ENCODE results near the gene JUN. TPM values are rescaled to one million over a fixed set of nuclear protein-coding genes. Genes with fewer than 3 reads are reported as not detected.

JUN gene
- total and polyA plus RNA-seq, 2 donors from 2014 or later, result 41.8 to 109 TPM

DNA sequence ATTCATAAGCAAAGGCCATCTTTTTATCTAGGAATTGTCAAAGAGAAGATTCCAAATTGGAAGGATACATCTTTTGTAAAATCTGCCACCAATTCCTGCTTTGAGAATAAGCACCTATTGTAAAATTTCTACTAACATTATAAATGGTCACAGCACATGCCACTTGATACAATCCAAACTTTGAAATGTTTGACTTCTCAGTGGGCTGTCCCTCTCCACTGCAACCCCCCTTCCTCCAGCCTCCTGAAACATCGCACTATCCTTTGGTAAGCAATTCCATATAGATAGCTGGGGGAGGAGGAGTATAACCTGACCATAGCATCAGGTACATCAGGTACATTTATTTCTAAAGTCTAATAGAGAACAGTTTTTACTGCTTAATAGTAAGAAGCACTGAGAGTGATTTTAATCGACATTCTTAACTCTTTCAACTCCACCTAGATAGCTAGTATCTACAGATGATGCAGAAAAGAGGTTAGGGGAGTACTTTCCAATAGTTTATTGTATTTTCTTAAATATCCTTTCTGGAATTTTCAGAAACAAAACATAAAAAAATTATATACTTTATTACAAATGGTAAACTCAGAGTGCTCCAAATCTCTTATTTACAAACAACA lies 2.9 kb downstream of the JUN start:
- FAIRE-seq, result no peak
- Histone ChIP-seq H3K27me3 (ENCODE audit: control insufficient read depth, insufficient read depth, low read length) (no peaks in the 10 kb centered on the region), H3K36me3 (ENCODE audit: control insufficient read depth in 2 of 3, insufficient read depth in 3 of 3, low read length in 3 of 3) (peaks cover 0 to 5% (median 0%) of the 10 kb centered on the region in 3 donors), H3K9me3 (ENCODE audit: control insufficient read depth in 2 of 3, insufficient read depth in 1 of 3, low read length in 3 of 3) (no peaks in the 10 kb centered on the region), H3K4me3 (ENCODE audit: low read length in 3 of 3) (peak overlapping the region; percentile 69 to 95 (median 93)), H3K27ac (ENCODE audit: low read depth in 2 of 2, low read length in 2 of 2) (peak overlapping the region in 1 of 2 donors; percentile 23), H3K9ac (ENCODE audit: low read length in 3 of 3) (peak overlapping the region; percentile 93 to 99 (median 97)), H3K4me1 (ENCODE audit: control insufficient read depth in 2 of 3, insufficient read depth in 2 of 3, low read depth in 1 of 3, low read length in 3 of 3) (peaks cover 0 to 7% (median 7%) of the 10 kb centered on the region in 3 donors)
- TF ChIP-seq, protein P1, sequence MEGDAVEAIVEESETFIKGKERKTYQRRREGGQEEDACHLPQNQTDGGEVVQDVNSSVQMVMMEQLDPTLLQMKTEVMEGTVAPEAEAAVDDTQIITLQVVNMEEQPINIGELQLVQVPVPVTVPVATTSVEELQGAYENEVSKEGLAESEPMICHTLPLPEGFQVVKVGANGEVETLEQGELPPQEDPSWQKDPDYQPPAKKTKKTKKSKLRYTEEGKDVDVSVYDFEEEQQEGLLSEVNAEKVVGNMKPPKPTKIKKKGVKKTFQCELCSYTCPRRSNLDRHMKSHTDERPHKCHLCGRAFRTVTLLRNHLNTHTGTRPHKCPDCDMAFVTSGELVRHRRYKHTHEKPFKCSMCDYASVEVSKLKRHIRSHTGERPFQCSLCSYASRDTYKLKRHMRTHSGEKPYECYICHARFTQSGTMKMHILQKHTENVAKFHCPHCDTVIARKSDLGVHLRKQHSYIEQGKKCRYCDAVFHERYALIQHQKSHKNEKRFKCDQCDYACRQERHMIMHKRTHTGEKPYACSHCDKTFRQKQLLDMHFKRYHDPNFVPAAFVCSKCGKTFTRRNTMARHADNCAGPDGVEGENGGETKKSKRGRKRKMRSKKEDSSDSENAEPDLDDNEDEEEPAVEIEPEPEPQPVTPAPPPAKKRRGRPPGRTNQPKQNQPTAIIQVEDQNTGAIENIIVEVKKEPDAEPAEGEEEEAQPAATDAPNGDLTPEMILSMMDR (IDR thresholded peaks at IDR 0.05; ENCODE audit: borderline replicate concordance, extremely low read depth, insufficient read depth), result no peak
- peak in 3 of 5 donors; percentile 25 to 66 (median 63) for DNase-seq
- intact Hi-C loops (cut with DNase I), result no loop called here

DNA sequence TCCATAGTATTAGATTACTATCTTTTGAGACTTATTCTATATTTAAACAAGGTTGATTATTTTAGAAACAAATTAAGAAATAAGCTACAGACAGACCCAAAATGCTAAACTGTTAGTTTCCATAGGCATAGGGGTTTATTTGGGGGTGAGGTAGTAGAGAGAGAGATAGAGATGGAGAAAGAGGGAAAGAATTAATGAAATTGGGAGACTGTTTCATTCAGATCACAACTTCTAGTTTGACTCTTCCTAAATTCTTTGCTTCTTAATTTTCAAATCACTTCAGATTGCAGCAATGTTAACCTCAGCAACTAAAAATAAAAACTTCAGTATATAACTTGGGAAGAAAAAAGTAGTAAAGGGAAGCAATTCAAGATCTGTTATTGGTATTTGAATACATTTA lies 3.4 kb downstream of the JUN start:
- peak overlapping the region in 1 of 2 donors; percentile 26 for H3K27ac ChIP-seq (ENCODE audit: low read depth in 2 of 2, low read length in 2 of 2)
- H3K9ac ChIP-seq (ENCODE audit: low read length in 3 of 3), result peak overlapping the region; percentile 0 to 99 (median 22)
- peaks cover 0 to 4% (median 3%) of the 10 kb centered on the region in 3 donors for H3K4me1 ChIP-seq (ENCODE audit: control insufficient read depth in 2 of 3, insufficient read depth in 2 of 3, low read depth in 1 of 3, low read length in 3 of 3)
- H3K27me3 ChIP-seq (ENCODE audit: control insufficient read depth, insufficient read depth, low read length), result no peaks in the 10 kb centered on the region
- FAIRE-seq, result no peak
- peak in 1 of 5 donors; percentile 40 for DNase-seq
- peak overlapping the region; percentile 69 to 95 (median 93) for H3K4me3 ChIP-seq (ENCODE audit: low read length in 3 of 3)
- H3K9me3 ChIP-seq (ENCODE audit: control insufficient read depth in 2 of 3, insufficient read depth in 1 of 3, low read length in 3 of 3), result no peaks in the 10 kb centered on the region
- H3K36me3 ChIP-seq (ENCODE audit: control insufficient read depth in 2 of 3, insufficient read depth in 3 of 3, low read length in 3 of 3), result peaks cover 0 to 5% (median 0%) of the 10 kb centered on the region in 3 donors
- intact Hi-C loops (cut with DNase I), result no loop called here
- TF ChIP-seq, protein P1 (IDR thresholded peaks at IDR 0.05; ENCODE audit: borderline replicate concordance, extremely low read depth, insufficient read depth), result no peak

DNA sequence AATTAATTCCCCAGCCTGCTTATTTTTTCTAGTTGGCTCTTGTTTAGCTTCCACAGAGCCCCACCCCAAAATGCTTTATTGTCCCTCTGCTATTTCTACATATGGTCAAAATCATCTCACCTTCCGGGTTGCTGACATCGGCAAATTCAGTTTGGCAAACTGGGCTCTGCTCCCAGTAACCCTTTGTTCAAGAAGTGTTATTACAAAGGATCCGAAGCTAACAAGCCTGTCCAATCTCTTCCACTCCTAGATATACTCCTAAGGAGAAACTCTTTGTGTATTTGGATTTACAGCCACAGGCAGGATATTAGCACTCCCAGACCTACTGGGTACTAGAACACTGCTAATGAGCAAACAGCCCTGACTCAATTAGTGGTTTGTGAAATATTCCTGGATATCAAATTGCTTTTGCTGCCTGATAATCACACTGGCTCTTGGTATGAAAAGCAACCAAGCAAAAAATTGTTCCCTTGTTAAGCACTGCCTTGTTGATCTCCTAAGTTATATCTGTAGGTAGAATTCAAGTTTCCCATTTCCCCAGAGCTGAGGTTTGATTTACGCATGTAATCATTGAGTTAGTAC lies 4.0 kb downstream of the JUN start:
- peak in 4 of 5 donors; percentile 45 to 86 (median 71) for DNase-seq
- intact Hi-C loops (cut with DNase I), result no loop called here
- Histone ChIP-seq H3K9me3 (ENCODE audit: control insufficient read depth in 2 of 3, insufficient read depth in 1 of 3, low read length in 3 of 3) (no peaks in the 10 kb centered on the region), H3K36me3 (ENCODE audit: control insufficient read depth in 2 of 3, insufficient read depth in 3 of 3, low read length in 3 of 3) (peaks cover 0 to 5% (median 0%) of the 10 kb centered on the region in 3 donors), H3K4me3 (ENCODE audit: low read length in 3 of 3) (peak overlapping the region; percentile 4 to 93 (median 30)), H3K27ac (ENCODE audit: low read depth in 2 of 2, low read length in 2 of 2) (peak overlapping the region in 1 of 2 donors; percentile 26), H3K27me3 (ENCODE audit: control insufficient read depth, insufficient read depth, low read length) (no peaks in the 10 kb centered on the region), H3K4me1 (ENCODE audit: control insufficient read depth in 2 of 3, insufficient read depth in 2 of 3, low read depth in 1 of 3, low read length in 3 of 3) (peaks cover 0 to 3% (median 2%) of the 10 kb centered on the region in 3 donors), H3K9ac (ENCODE audit: low read length in 3 of 3) (peak overlapping the region in 2 of 3 donors; percentile 0 to 27)
- no peak for FAIRE-seq
- TF ChIP-seq, protein P1 (IDR thresholded peaks at IDR 0.05; ENCODE audit: borderline replicate concordance, extremely low read depth, insufficient read depth), result no peak

Measured in kidney (tissue), 14 donors.